ENCODE data around the gene GRIK4.
"Not testable (repeated sequence)": the region's sequence is repeated elsewhere in the genome, so short reads cannot be mapped to it uniquely, and the experiment has no call there.

The GRIK4 gene

DNA sequence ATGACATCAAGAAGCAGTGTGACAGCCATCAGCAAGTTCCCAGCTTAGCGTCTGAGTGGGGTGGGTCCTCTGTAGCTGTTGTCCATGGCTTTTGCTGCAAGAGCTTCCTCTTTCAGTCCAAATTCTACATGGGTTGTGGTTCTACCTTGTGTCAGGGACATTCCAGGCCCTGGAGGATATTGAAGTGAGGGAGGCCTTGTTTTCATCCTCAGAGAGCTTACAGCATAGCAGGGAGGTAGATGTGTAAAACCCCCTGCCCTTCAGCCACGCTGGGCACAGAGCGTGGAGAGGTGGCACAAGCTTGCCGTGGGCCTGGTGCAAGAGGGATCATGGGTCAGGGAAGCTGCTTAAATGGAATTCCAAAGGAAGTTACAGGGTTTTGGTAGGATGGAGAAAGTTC lies 93.9 kb downstream of the GRIK4 start:
- DNase-seq (ENCODE audit: low read depth in 3 of 3) = no peak

GRCh38 chr11:120606211-120607010 lies 94.9 kb downstream of the GRIK4 start:
- DNase-seq (ENCODE audit: low read depth in 3 of 3) = no peak

DNA sequence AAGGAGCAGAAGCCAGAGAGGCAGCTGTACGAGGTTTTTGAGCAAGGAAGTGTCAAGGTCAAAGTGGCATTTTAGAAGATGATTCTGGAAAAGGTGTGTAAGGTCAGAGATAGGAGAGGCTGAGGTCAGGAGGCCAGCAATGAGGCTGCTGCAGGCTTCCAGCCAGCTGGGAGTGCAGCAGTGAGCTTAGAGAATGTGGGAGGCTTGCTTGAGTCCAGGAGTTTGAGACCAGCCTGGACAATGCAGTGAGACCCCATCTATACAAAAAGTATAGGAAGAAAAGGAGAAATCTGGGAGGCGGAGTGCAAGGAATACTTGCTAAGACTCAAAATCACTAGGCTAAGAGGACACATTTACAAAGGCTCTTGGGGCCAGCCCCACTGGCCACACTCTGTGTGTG lies 96.5 kb downstream of the GRIK4 start:
- DNase-seq (ENCODE audit: low read depth in 3 of 3) = no peak

DNA sequence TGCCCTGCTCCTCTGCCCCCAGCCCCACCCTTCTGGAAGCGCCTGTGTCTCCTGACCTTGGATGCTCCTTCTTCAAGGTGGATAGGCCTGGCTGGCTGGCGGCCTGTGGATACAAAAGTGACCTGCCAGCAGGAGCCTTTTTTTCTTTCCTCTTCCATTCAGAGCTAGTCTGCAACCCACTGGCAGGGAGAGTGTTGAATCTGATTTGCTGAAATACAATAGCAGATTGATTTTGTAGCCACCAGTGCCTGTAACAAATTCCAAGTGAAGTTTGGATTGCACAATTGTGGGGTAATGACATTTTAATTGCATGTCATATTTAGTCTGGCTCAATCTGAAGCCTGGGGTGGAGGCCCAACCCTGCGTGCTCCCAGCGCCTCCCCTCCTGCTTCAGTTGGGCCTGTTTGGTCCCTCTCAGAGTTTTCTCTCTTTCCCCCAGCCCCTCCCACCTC lies 97.2 kb downstream of the GRIK4 start:
- no peak for DNase-seq (ENCODE audit: low read depth in 3 of 3)

- DNase-seq (ENCODE audit: low read depth in 3 of 3) = no peak
These were observed 98.6 kb downstream of the GRIK4 start for GRCh38 chr11:120610111-120610510.

DNA sequence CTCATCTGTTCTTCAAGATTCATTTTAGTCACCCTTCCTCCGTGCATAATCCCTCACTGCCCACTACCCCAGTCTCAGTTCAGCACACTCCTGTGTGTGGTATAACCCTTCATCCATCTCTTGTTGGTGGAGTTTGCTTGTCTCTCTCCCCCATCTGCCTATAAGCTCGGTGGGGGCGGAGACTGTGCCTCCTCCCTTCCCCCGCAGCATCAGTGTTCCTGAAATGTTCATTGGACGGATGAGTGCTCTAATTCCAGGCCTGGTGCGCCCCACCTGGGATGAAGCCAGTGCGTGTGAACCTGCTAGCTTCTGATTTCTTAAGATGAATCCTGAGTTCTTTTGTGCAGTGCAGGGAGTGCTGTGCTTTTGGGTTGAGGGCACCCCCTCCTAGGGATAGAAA lies 100.0 kb downstream of the GRIK4 start:
- DNase-seq (ENCODE audit: low read depth in 3 of 3) = no peak

DNA sequence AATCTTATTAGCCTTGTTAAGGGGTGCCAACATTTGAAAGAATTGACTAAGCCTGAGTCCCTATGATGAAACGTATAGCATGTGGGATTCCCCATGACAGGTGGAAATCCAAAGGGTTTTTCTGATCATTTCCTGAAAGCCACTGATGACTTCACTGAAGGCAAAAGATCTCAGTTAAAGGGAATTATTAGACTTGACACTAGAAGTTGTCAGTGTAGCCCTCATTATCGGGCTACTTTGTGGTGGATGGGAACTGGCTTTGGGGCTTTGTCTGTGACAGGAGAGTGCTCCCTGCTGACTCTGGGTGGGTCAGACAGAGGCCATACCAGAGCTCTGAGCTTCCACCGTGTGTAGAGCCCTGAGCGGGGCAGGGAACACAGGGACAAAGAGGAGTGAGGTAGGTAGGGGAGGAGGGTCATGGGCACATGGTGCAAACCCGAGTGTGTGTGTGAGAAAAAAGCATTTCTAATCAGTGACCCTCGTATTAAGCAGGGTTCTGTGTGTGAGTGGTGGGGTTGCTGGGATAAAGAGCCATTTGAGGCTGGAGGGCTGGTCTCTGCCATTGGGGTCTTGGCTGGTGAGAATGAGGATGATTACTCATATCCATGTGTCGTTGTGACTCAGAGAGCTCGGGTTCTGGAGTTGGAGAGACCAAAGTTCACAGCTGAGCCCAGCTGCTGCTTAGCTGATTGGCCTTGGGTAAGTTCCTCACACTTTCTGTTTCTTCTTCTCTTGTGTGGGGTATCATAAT lies 101.1 kb downstream of the GRIK4 start:
- DNase-seq (ENCODE audit: low read depth in 3 of 3) = no peak

DNA sequence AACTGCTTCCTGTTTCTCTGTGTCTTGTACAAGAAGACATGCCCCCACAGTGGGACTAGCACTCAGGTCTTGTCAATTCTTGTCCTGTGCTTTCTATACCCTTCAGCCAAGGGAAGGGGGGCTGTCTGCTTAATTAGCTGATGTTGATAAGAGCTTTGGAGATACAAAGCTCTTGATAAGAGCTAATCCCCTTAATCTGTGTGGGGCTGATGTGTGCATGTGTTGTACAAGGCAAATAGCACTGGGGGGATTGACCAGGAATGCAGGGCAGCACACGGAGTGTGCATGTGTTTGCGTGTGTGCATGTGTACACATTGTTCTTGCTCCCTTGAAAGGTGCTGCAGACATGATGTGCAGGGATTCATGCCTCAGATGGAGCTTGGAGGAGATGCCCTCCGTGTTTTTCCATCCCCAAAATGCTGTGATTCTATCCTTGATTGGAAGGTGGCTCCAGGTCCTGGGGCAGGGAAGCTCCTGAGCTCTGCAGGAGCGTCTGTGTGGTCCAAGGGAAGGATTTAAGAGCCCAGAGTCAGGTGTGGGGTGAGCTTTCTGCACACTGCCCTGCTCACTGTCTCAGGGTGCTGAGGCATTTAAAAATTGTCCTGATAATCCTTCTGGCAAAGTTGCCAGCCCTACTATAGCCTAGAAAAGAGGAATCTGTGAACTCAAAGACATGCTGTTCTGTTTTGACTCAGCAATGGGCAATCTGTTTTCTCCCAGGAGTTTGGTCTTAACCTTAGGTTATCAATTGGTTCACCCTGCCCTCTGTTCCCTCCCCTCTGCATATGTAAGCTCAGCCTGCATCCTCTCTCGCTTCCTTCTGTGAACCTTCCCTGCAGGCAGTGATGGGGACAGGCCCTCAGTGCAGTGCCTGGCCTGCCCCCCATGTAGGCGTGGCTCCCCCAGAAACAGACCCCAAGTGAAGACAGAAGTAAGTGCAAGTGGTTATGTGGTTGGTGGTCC lies 102.0 kb downstream of the GRIK4 start:
- DNase-seq (ENCODE audit: low read depth in 3 of 3) = no peak

DNA sequence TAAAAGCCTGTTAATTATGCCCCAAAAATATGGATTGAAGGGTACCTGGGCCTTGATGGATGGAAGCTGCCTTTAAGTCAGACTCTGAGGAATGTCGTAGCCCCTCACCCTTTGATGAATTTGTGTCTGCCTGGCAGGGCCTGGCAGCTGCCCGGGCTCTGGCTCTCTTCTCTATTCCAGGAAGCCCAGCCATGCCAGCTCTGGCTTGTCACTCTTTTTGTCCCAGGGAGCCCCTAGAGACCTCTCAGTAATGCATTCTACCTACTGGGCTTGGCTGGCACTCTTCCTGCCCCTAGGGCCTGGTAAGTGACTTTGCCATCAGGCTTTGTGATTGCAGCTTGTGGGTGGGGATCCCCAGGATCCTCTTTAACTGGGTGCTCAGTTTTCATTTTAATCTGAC lies 103.8 kb downstream of the GRIK4 start:
- DNase-seq (ENCODE audit: low read depth in 3 of 3) = no peak

- DNase-seq (ENCODE audit: low read depth in 3 of 3) = no peak
These were observed 106.9 kb downstream of the GRIK4 start for GRCh38 chr11:120618399-120618798.

DNA sequence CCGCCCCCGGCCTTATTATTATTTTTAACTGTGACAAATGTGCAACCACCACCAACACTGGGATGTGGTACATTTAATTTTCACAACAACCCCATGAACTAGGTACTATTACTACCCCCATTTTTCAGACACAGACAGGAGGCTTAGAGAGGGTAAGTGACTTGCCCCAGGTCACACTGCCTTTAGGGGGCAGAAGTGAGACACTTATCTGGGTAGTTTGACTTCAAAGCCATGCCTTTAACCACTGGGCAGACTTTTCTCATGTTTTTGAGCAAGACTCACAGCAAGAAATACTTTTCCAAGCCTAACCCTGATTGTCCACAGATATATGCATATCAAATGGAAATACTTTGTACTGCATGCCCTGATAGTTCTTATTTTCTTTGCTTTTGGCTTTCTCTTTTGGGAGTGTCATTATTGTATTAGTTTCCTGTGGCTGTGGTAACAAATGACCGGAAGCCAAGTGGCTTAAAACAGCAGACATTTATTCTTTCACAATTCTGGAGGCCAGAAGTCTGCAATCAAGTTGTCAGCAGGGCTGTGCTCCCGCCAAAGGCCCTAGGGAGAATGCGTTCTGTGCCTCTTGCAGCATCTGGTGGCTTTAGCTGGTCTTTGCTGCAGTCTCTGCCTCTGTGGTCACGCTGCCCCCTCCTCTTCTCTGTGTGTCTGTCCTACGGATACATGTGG lies 110.8 kb downstream of the GRIK4 start:
- DNase-seq (ENCODE audit: low read depth in 3 of 3) = no peak

GRCh38 chr11:120624992-120625391 lies 113.4 kb downstream of the GRIK4 start:
- DNase-seq (ENCODE audit: low read depth in 3 of 3) = not testable (repeated sequence)

DNA sequence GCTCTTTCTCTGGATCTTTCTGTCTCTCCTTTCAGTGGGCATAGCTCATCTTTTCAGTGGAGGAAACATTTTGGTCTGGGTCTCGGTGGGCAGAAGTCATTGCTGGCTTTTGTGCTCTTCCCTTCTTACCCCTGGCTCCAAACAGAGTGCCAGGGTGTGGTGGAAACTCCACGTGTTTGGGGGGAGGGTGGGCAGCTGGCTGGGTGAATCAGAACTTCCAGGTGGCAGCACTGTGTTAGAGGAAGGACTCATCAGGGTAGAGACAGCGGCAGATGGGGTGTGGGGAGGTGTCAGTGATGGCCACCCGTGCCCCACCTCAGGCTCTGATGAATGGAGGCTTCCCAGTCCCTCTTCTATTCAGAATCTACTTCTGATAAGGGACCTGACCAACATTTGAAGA lies 114.0 kb downstream of the GRIK4 start:
- no peak for DNase-seq (ENCODE audit: low read depth in 3 of 3)

GRCh38 chr11:120626791-120627190 lies 115.2 kb downstream of the GRIK4 start:
- DNase-seq (ENCODE audit: low read depth in 3 of 3) = no peak

GRCh38 chr11:120627327-120628163 lies 116.0 kb downstream of the GRIK4 start:
- no peak for DNase-seq (ENCODE audit: low read depth in 3 of 3)

DNA sequence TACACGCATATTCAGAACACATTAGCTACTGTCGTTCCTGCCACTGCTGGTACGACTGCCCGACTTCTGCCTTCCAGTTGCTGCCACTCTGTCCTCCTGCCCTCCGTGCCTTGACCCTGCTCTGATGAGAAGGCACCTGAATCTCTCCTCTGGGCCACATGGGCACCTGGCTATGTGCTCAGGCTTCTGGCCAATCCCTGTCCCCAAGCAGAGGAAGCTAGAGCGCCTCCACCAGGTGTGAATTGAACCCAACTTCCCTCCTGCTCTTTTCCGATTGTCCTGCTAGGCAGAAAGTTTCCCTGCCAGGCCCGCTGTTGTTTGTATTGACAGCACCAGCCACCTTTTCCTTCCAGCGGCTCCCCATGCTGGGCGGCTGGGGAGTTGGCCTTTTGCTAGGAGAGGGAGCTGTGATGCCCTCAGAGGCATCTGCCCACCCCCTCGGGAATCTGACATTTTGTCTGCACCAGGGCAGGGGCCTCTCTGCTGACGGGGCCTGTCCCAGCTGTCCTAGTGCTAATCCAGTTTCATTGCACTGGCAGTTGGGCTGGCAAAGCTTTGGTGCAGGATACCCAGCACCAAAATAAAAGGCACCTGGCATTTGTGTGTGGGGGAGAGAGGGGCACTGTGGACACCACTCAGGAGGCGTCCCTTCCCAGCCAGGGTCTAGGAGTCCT lies 118.0 kb downstream of the GRIK4 start:
- no peak for DNase-seq (ENCODE audit: low read depth in 3 of 3)

DNA sequence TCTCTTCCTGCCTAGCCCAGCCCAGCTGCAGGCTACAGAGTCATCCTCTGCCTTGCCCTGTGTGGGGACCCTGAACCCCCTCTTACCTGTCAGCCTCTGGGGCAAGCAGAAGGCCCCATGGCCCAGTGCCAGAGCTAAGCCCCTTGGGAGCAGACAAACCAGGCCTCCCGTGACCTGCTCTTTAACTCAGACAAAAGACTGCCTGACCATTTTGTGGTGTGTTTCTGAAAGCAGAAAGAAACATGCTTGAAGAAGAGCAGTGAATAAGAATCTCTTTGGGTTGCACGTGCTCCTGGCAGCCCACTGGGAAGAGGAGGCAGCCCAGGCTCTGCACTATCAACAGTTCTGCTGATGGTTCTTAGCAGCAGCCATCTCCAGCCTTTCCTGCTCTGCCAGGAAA lies 118.6 kb downstream of the GRIK4 start:
- DNase-seq (ENCODE audit: low read depth in 3 of 3) = no peak

GRCh38 chr11:120632579-120632978 lies 121.0 kb downstream of the GRIK4 start:
- no peak for DNase-seq (ENCODE audit: low read depth in 3 of 3)

DNA sequence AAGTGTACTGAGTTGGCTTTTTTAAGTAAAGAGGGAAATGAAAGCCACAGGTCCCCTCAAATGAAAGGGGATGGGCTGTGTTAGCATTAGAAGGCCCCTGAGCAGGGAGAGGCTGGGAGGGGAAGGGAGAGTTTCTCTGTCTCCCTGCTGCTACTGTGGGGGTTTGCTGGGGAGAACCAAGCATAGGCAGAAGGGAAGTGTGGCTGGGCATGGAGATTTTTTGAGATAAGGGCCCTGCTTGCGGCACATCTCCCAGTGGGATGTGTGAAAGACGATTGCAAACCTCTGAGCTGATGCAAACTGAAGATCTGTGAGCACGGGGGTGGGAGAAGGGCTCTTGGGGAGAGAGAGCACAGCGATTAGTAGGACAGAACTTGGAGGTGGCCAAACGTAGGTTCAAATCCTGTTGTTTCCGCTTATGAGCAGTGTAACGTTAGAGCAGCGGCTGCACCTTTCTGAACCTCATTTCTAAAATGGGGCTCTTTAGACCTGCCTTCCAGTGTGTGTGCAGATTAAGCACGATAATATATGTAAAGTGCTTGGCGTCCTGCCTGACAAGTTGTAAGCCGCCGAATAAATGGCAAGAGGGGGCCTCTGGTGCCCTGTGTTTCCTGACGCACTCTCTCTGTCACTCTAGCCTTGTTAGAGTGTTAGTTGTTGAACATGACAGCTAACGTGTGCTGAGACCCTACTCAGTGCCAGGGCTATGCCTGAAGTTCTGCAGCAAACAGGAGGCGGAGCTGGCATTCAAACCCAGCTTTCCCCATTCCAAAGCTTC lies 122.3 kb downstream of the GRIK4 start:
- no peak for DNase-seq (ENCODE audit: low read depth in 3 of 3)
